HEK293T (cell line): ENCODE data around the gene AURKA.

ENCODE experiments used
- ARNT ChIP-seq: fragments of 450-650 bp; IDR thresholded peaks from 2 replicates; pipeline ENCODE4 v1.6.1; 2017; ENCODE audit warnings: mild to moderate bottlenecking
- BHLHE40 ChIP-seq: fragments of 450-650 bp; IDR thresholded peaks from 2 replicates; pipeline ENCODE4 v1.6.1; 2016; ENCODE audit warnings: mild to moderate bottlenecking, moderate library complexity, borderline replicate concordance
- CTBP1 ChIP-seq: fragments of 450-650 bp; IDR thresholded peaks from 2 replicates; pipeline ENCODE4 v1.6.1; 2016; ENCODE audit warnings: borderline replicate concordance
- ELF4 ChIP-seq: fragments of 450-650 bp; IDR thresholded peaks from 2 replicates; pipeline ENCODE4 v1.6.1; 2017; ENCODE audit warnings: antibody characterized with exemption
- FOXK2 ChIP-seq: fragments of 450-650 bp; IDR thresholded peaks from 2 replicates; pipeline ENCODE4 v1.6.1; 2016; ENCODE audit warnings: mild to moderate bottlenecking
- FOXM1 ChIP-seq: fragments of 450-650 bp; IDR thresholded peaks from 2 replicates; pipeline ENCODE4 v1.6.1; 2017; ENCODE audit warnings: mild to moderate bottlenecking, borderline replicate concordance
- HDGF ChIP-seq: fragments of 450-650 bp; IDR thresholded peaks from 2 replicates; pipeline ENCODE4 v1.6.1; 2017; ENCODE audit warnings: antibody characterized with exemption, borderline replicate concordance
- L3MBTL2 ChIP-seq: fragments of 450-650 bp; conservative IDR thresholded peaks from 2 replicates; pipeline ENCODE4 v1.6.1; 2016; ENCODE audit warnings: mild to moderate bottlenecking
- SP1 ChIP-seq: fragments of 450-650 bp; IDR thresholded peaks from 2 replicates; pipeline ENCODE4 v1.6.1; 2017
- SUZ12 ChIP-seq: fragments of 450-650 bp; IDR thresholded peaks from 2 replicates; pipeline ENCODE4 v1.6.1; 2016; ENCODE audit warnings: mild to moderate bottlenecking
- ZNF384 ChIP-seq: fragments of 450-650 bp; IDR thresholded peaks from 2 replicates; pipeline ENCODE4 v1.6.1; 2016

GRCh38 chr20:56433221-56433879, 41.3 kb upstream of the AURKA start:
- no peak for TF ChIP-seq SP1
- no peak for TF ChIP-seq FOXK2
- TF ChIP-seq SUZ12: no peak
- TF ChIP-seq HDGF: no peak
- TF ChIP-seq ZNF384: no peak
- TF ChIP-seq FOXM1: no peak
- no peak for TF ChIP-seq CTBP1
- no peak for TF ChIP-seq ELF4
- no peak for TF ChIP-seq BHLHE40
- TF ChIP-seq ARNT: no peak
- TF ChIP-seq L3MBTL2: no peak
